ENCODE measurements around the gene NLK.
"Not testable (repeated sequence)": the region's sequence is repeated elsewhere in the genome, so short reads cannot be mapped to it uniquely, and the experiment has no call there.

- not testable (repeated sequence) for TF ChIP-seq SRY (CRISPR knock-in tag; IDR thresholded peaks at IDR 0.05); KLF11 (CRISPR knock-in tag; IDR thresholded peaks at IDR 0.05); ZNF850 (CRISPR knock-in tag; conservative IDR thresholded peaks at IDR 0.05)
Observed at GRCh38 chr17:28098591-28098990, 56.1 kb downstream of the NLK start.
